HepG2 (cell line): ENCODE data around the gene RASSF4. TPM values are rescaled to one million over a fixed set of nuclear protein-coding genes. Genes with fewer than 3 reads are reported as not detected.

ENCODE experiments used
- ATAC-seq: fragments of 200-7000 bp; cut with Tn5 transposase; 3 replicates; pipeline ENCODE4 v1.9.1; 2020; ENCODE audit warnings: mild to moderate bottlenecking, moderate library complexity
- BruUV-seq: library from RNA; stranded (reverse); fragments of 400-500 nt; replicated peaks from 2 replicates; lab custom pipeline; 2021; lab: Mats Ljungman, UMichigan
- CTCF ChIA-PET: fragments of 300-600 bp; formaldehyde crosslinking; extraction: SDS; loops from one replicate; lab custom pipeline; 2021; ENCODE audit warnings: low total read pairs, inconsistent platforms, low intra/inter-chr PET ratio; lab: Yijun Ruan, JAX
- POLR2A ChIA-PET: fragments of 350-600 bp; sonication (Branson Sonifier 250); formaldehyde crosslinking; loops from one replicate; lab custom pipeline; 2020; ENCODE audit warnings: antibody characterized with exemption, inconsistent platforms; lab: Yijun Ruan, JAX
- DNase-seq: peaks from one replicate; pipeline ENCODE4 v3.0.0-alpha.2; 2015; ENCODE audit warnings: low spot score
- FAIRE-seq: peaks from 3 replicates; lab custom pipeline; 2011; peaks lifted over from hg19 to GRCh38; lab: Jason Lieb, UNC
- H2AFZ ChIP-seq: one replicate; pipeline ENCODE4 v1.6.1; 2011; ENCODE audit warnings: low read length, inconsistent platforms
- H3K27ac ChIP-seq: fragments of 300-600 bp; 3 replicates; pipeline ENCODE4 v1.8.0; 2011; ENCODE audit warnings: mixed run types, mild to moderate bottlenecking, mixed read lengths, low read length, inconsistent platforms; ENCODE audit not compliant: insufficient read depth; ENCODE audit errors: extremely low read length
- H3K27me3 ChIP-seq, 2 experiments: fragments of 200-600 bp in 1 of 2; 2 replicates in 1 of 2; 3 replicates in 1 of 2; pipeline versions ENCODE4 v1.6.0 to v1.8.0; 2011; ENCODE audit warnings: low read length in 2 of 2, mild to moderate bottlenecking in 2 of 2, moderate library complexity in 2 of 2, inconsistent platforms in 1 of 2; ENCODE audit not compliant: insufficient read depth in 2 of 2, control insufficient read depth in 1 of 2
- H3K36me3 ChIP-seq, 2 experiments: fragments of 200-600 bp in 1 of 2; replicated peaks in 1 of 2; 2 replicates in 1 of 2; 3 replicates in 1 of 2; pipeline versions ENCODE4 v1.5.1 to v1.8.0; 2011; ENCODE audit warnings: low read length in 2 of 2, inconsistent platforms in 1 of 2; ENCODE audit not compliant: insufficient read depth in 2 of 2, control insufficient read depth in 1 of 2
- H3K4me1 ChIP-seq: 2 replicates; pipeline ENCODE4 v1.5.1; 2012; ENCODE audit warnings: low read length, inconsistent platforms; ENCODE audit not compliant: insufficient read depth
- H3K4me2 ChIP-seq: 2 replicates; pipeline ENCODE4 v1.6.0; 2011; ENCODE audit warnings: low read depth, low read length, inconsistent platforms
- H3K4me3 ChIP-seq, 3 experiments: fragments of 200-600 bp in 1 of 3; sonication (generic), shearing (Covaris generic) in 1 of 3; replicated peaks in 1 of 3; 2 replicates each; pipeline ENCODE4 v1.5.1; 2011 to 2016; ENCODE audit warnings: low read length in 3 of 3, inconsistent platforms in 2 of 3, low read depth in 2 of 3, mild to moderate bottlenecking in 2 of 3, control low read depth in 1 of 3, mixed read lengths in 1 of 3; ENCODE audit not compliant: insufficient read depth in 1 of 3
- H3K79me2 ChIP-seq: one replicate; pipeline ENCODE4 v1.6.1; 2011; ENCODE audit warnings: low read length, inconsistent platforms; ENCODE audit not compliant: insufficient read depth
- H3K9ac ChIP-seq: 2 replicates; pipeline ENCODE4 v1.6.0; 2011; ENCODE audit warnings: mild to moderate bottlenecking, low read depth, low read length, inconsistent platforms; ENCODE audit not compliant: insufficient read depth
- H3K9me3 ChIP-seq: 2 replicates; pipeline ENCODE4 v1.5.1; 2012; ENCODE audit warnings: mild to moderate bottlenecking, low read length
- H4K20me1 ChIP-seq: 2 replicates; pipeline ENCODE4 v1.6.0; 2011; ENCODE audit warnings: inconsistent platforms, mild to moderate bottlenecking, low read length, moderate library complexity; ENCODE audit not compliant: insufficient read depth
- AGO1 ChIP-seq: fragments of 200-400 bp; formaldehyde crosslinking; IDR thresholded peaks from 2 replicates; pipeline ENCODE4 v1.6.1; 2017; ENCODE audit warnings: mild to moderate bottlenecking, low read depth, low read length, moderate library complexity; ENCODE audit not compliant: poor library complexity, severe bottlenecking
- BATF2 ChIP-seq: sonication (generic); formaldehyde crosslinking; IDR thresholded peaks from 2 replicates; pipeline ENCODE4 v1.8.0; 2022; ENCODE audit warnings: mild to moderate bottlenecking, missing genetic modification reagents, moderate library complexity
- FOXP1 ChIP-seq, 2 experiments: fragments of 450-650 bp in 1 of 2; IDR thresholded peaks; 2 replicates each; pipeline ENCODE4 v1.6.1; 2017 to 2018; ENCODE audit warnings: antibody characterized with exemption in 1 of 2
- MTA3 ChIP-seq: sonication (generic); formaldehyde crosslinking; IDR thresholded peaks from 2 replicates; pipeline ENCODE4 v1.4.0; 2020; ENCODE audit warnings: missing genetic modification reagents
- RARG ChIP-seq: sonication (generic); formaldehyde crosslinking; IDR thresholded peaks from 2 replicates; pipeline ENCODE4 v1.4.0; 2020; ENCODE audit warnings: low read depth, mild to moderate bottlenecking, missing genetic modification reagents
- SSRP1 ChIP-seq: IDR thresholded peaks from 2 replicates; pipeline ENCODE4 v1.6.1; 2016; ENCODE audit warnings: control low read depth
- ZBTB3 ChIP-seq: sonication (generic); formaldehyde crosslinking; IDR thresholded peaks from 2 replicates; pipeline ENCODE4 v1.4.0; 2020; ENCODE audit warnings: low read depth, mild to moderate bottlenecking, moderate library complexity, missing genetic modification reagents, borderline replicate concordance
- ZC3H4 ChIP-seq: sonication (generic); formaldehyde crosslinking; IDR thresholded peaks from 2 replicates; pipeline ENCODE4 v1.4.0; 2020; ENCODE audit warnings: missing genetic modification reagents, borderline replicate concordance
- WGBS: methylation state at CpG from one replicate; pipeline ENCODE4 v1.1.6; 2017; ENCODE audit warnings: low lambda C conversion rate; 5-methylcytosine and 5-hydroxymethylcytosine counted together
- in situ Hi-C: cut with HindIII; loops from 2 replicates; pipeline ENCODE4 v1.10.0; 2017; ENCODE audit warnings: low pct_unique_long_range_greater_than_20kb; ENCODE audit not compliant: extremely low pct_ligation_motif_present
- intact Hi-C: fragments of 100-400 bp; cut with micrococcal nuclease; formaldehyde crosslinking; loops from one replicate; pipeline ENCODE4 v1.10.0; 2022; ENCODE audit not compliant: unreplicated experiment
- polyA plus RNA-seq, 8 experiments: library from polyadenylated mRNA; depleted of rRNA in 3 of 8; stranded (reverse) in 7 of 8; unstranded in 1 of 8; fragments of >200 nt; fragmentation: Illumina TruSeq in 4 of 8; extraction: Trizol in 4 of 8; gene quantifications; 2 replicates each; pipeline versions ENCODE4 v1.2.1 to v1.2.3, GENCODE V29; 2011 to 2016; ENCODE audit warnings: low read depth in 4 of 8, missing spikeins in 1 of 8, mixed read lengths in 1 of 8; ENCODE audit not compliant: insufficient read depth in 1 of 8
- total RNA-seq, 5 experiments: library from RNA; depleted of rRNA; stranded (reverse); fragments of >200 nt; fragmentation: Illumina TruSeq; extraction: Trizol; gene quantifications; 2 replicates each; pipeline ENCODE4 v1.2.3, GENCODE V29; 2016; ENCODE audit warnings: low read depth in 1 of 5
- TF ChIP-seq, protein P1 (sequence below): sonication (generic); formaldehyde crosslinking; IDR thresholded peaks from 2 replicates; pipeline ENCODE4 v1.9.0; 2021; ENCODE audit warnings: mild to moderate bottlenecking, missing genetic modification reagents

The RASSF4 gene
- total and polyA plus RNA-seq, 2 of the 13 experiments (the other 11 are each of a cell fraction or from before 2014, with no cell fraction given): 34.0 to 51.7 TPM

- 96% methylated on average over 11 of the region's 11 CpGs for WGBS
- no peak for FAIRE-seq
Measured at GRCh38 chr10:44968500-44969400, 9.1 kb downstream of the RASSF4 start.

More at GRCh38 chr10:44968500-44969400, 9.1 kb downstream of the RASSF4 start:
- in situ Hi-C loops (loop anchor here (25.0 kb wide), 1 partner anchor 1556 kb away; the partner anchor contains the start of gene HNRNPF), intact Hi-C loops (no loop called here)
- Histone ChIP-seq H3K27me3 (no peaks in the 10 kb centered on the region), H3K9ac (no peak overlapping the region), H3K79me2 (peaks cover 46% of the 10 kb centered on the region), H3K9me3 (no peaks in the 10 kb centered on the region), H3K4me2 (no peak overlapping the region), H3K36me3 (peaks cover 19 to 46% of the 10 kb centered on the region in 2 experiments; a peak in 4 of 5 replicates), H3K4me3 (no peak overlapping the region), H3K27ac (no peak overlapping the region), H4K20me1 (peaks cover 5% of the 10 kb centered on the region; the same call in 1 of the 2 replicates), H3K4me1 (peaks cover 52% of the 10 kb centered on the region), H2AFZ (no peak overlapping the region)
- ChIA-PET POLR2A (interaction anchor here (1.1 to 13.2 kb wide), 4 partner anchors 8 to 35 kb away, joined by 3 to 407 read pairs (median 77); partner anchors contain the start of genes DEPP1 and RASSF4), CTCF (no interaction called here)
- peak; percentile 20; the same call in 1 of the 2 replicates for TF ChIP-seq FOXP1 (IDR thresholded peaks at IDR 0.05)
- no peak for TF ChIP-seq FOXP1 (CRISPR knock-in tag; IDR thresholded peaks at IDR 0.05)
- TF ChIP-seq BATF2 (CRISPR knock-in tag): no peak
- peak; percentile 47 for TF ChIP-seq AGO1
- TF ChIP-seq, protein P1, sequence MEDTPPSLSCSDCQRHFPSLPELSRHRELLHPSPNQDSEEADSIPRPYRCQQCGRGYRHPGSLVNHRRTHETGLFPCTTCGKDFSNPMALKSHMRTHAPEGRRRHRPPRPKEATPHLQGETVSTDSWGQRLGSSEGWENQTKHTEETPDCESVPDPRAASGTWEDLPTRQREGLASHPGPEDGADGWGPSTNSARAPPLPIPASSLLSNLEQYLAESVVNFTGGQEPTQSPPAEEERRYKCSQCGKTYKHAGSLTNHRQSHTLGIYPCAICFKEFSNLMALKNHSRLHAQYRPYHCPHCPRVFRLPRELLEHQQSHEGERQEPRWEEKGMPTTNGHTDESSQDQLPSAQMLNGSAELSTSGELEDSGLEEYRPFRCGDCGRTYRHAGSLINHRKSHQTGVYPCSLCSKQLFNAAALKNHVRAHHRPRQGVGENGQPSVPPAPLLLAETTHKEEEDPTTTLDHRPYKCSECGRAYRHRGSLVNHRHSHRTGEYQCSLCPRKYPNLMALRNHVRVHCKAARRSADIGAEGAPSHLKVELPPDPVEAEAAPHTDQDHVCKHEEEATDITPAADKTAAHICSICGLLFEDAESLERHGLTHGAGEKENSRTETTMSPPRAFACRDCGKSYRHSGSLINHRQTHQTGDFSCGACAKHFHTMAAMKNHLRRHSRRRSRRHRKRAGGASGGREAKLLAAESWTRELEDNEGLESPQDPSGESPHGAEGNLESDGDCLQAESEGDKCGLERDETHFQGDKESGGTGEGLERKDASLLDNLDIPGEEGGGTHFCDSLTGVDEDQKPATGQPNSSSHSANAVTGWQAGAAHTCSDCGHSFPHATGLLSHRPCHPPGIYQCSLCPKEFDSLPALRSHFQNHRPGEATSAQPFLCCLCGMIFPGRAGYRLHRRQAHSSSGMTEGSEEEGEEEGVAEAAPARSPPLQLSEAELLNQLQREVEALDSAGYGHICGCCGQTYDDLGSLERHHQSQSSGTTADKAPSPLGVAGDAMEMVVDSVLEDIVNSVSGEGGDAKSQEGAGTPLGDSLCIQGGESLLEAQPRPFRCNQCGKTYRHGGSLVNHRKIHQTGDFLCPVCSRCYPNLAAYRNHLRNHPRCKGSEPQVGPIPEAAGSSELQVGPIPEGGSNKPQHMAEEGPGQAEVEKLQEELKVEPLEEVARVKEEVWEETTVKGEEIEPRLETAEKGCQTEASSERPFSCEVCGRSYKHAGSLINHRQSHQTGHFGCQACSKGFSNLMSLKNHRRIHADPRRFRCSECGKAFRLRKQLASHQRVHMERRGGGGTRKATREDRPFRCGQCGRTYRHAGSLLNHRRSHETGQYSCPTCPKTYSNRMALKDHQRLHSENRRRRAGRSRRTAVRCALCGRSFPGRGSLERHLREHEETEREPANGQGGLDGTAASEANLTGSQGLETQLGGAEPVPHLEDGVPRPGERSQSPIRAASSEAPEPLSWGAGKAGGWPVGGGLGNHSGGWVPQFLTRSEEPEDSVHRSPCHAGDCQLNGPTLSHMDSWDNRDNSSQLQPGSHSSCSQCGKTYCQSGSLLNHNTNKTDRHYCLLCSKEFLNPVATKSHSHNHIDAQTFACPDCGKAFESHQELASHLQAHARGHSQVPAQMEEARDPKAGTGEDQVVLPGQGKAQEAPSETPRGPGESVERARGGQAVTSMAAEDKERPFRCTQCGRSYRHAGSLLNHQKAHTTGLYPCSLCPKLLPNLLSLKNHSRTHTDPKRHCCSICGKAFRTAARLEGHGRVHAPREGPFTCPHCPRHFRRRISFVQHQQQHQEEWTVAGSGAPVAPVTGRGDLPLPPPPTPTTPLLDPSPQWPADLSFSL (CRISPR knock-in tag): peak; percentile 71
- TF ChIP-seq ZBTB3 (CRISPR knock-in tag): no peak
- TF ChIP-seq SSRP1: 0 out of 2 replicates have a peak, but pooled peaks have one; percentile 24
- no peak for TF ChIP-seq RARG
- TF ChIP-seq ZC3H4 (CRISPR knock-in tag): no peak
- TF ChIP-seq MTA3 (CRISPR knock-in tag): no peak
- no peak for ATAC-seq
- no TSS peak for BruUV-seq
- no peak for DNase-seq
